HG02642 (cell line): ENCODE results near the gene CXCL16.
"Not testable (repeated sequence)": the region's sequence is repeated elsewhere in the genome, so short reads cannot be mapped to it uniquely, and the experiment has no call there.

Source experiments
- ATAC-seq: cut with Tn5 transposase; IDR thresholded peaks from one replicate; pipeline ENCODE4 v1.9.1; 2021; ENCODE audit warnings: mild to moderate bottlenecking; ENCODE audit not compliant: unreplicated experiment, poor library complexity

Gene CXCL16

DNA sequence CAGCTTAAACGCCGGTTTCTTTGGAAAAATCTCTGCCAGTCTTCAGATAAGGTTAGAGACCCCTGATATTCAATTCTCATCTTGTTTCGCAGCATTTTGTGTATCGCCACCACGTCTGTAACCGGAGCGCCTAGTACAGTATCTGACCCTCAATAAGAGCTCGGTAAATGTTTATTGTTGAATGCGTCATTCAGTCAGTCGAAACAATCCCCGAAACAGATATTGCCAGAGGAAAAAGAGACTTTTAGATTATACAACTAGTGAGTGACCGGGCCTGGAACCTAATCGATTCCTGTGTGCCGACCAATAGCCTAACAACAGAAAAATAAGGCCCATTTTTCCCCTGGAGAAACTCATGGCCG, 36.4 kb downstream of the CXCL16 start:
- ATAC-seq, result no peak

DNA sequence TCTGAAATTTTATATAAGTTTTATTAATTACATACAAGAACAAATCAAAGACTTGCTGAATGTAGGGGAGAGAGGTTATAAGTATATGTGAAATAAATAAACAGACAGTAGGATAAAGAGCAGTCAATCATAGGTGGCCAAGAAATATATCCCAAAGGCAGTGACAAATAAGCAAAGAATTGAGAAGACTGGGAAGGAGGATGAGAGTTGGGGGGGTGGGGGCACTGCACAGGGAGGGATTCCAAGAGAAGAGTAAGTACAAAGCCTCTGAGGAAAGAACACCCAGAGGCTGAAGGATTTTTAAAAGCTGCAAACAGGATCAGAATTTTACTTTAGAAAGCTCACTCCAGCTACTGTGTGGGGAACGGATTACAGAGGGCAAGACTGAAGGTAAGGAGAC, 38.6 kb downstream of the CXCL16 start:
- ATAC-seq, result no peak

DNA sequence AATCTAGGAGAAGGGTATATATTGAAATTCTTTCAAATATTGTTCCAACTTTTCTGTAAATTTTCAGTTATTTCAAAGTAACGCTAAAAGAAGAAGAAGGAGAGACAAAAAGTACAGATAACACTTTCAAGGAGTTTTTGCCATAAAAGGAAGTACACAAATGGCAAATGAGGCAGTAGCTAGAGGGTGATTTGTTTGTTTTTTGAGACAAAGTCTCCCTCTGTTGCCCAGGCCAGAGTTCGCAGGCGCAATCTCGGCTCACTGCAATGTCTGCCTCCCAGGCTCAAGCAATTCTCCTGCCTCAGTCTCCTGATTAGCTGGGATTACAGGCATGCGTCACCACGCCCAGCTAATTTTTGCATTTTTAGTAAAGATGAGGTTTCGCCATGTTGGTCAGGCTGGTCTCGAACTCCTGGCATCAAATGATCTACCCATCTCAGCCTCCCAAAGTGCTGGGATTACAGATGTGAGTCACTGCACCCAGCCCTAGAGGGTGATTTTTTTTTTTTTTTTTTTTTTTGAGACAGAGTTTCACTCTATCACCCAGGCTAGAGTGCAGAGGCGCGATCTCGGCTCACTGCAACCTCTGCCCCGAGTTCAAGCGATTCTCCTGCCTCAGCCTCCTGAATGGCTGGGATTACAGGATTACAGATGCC, 40.2 kb downstream of the CXCL16 start:
- not testable (repeated sequence) for ATAC-seq

DNA sequence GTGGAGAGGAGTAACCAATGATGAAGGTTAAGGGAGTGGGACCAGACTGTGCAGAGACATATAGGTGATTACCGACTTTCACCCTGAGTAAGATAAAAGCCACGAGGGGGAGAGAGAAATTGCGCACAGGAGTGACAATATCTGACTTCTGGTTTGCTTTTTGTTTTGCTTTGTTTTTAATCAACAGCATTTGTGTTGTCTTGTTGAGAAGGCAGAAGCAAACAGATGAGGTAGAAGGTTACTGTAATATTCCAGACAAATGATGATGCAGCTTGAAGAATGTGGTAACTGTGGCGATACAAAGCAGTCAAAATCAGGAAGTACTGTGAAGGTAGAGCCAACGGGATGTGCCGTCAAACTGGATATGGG, 43.3 kb downstream of the CXCL16 start:
- no peak for ATAC-seq

DNA sequence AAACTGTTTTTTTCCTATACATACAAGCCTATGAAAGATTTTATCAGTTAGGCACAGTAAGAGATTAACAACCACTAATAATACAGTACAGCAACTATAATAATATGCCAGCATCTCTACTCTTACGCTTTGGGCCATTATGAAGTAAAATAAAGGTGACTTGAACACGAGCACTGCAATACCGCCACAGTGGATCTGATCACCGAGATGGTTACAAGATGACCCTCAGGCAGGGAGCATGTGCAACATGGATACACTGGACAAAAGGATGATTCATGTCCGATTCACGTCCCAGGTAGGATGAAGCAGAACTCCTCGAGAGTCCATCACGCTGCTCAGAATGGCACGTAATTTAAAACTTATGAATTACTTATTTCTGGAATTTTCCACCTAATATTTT, 46.3 kb downstream of the CXCL16 start:
- ATAC-seq, result no peak

DNA sequence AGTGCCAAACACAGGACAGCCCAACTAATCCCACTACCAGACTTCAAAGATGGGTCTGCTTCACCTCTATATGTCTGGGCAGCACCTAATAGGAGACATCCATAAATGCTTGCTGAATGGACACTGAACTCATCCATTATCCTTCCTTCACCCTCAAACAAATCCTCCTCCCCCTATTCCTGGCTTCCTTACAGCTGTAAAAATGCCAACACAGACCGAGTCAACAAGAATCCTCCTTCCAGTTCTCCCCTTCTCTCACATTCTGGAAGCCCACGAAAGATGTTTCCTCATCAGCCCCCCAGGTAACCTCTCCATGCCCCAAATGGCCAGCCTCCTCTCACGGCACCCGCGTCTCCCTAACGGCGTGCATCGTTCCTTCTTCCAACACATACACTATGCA, 48.0 kb downstream of the CXCL16 start:
- ATAC-seq, result no peak

DNA sequence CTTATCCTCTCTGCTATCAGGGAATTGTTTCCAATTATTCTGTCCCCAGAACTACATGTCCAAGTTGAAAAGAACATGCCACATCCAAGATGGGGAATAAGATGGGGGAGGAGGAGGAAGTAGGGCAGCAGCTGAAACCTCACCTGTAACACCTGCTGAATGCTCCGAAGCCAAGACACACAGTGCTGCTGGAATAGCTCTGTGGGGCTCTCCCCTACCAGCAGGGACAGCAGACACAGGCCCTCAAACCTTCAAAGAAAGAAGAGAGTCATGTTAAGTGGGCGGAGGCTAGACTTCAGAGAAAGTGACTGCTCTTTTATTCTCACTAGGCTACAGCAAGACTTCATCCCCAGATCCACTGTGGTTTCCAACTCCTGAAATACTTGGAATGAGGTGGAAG, 49.0 kb downstream of the CXCL16 start:
- no peak for ATAC-seq

DNA sequence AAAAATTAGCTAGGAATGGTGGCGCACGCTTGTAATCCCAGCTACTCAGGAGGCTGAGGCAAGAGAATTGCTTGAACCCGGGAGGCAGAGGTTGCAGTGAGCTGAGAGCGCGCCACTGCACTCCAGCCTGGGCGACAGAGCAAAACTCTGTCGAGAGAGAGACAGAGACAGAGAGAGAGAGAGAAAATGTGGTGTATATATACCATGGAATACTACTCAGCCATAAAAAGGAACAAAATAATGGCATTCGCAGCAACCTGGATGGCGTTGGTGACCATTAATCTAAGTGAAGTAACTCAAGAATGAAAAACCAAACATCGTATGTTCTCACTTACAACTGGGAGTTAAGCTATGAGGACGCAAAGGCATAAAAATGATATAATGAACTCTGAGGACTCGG, 49.9 kb downstream of the CXCL16 start:
- not testable (repeated sequence) for ATAC-seq

DNA sequence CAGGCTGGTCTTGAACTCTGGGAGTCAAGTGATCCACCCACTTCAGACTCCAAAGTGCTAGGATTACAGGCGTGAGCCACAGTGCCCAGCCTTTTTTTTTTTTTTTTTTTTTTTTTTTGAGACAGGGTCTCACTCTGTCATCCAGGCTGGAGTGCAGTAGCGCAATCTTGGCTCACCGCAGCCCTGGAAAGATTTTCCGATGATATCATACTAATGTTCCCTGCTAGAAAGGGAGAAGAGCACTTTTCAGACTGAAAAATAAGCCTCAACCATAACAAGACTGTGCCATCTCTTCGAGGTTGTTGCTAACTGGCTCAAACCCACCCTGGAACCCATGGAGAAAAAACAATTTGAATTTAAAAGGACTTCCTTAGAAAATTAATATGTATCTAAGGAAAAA, 56.0 kb downstream of the CXCL16 start:
- ATAC-seq, result not testable (repeated sequence)
